Astrocyte of the cerebellum (primary cell): ENCODE results near the gene SHOX.
"Not testable (repeated sequence)": the region's sequence is repeated elsewhere in the genome, so short reads cannot be mapped to it uniquely, and the experiment has no call there.

Experiments used
- DNase-seq: peaks from one replicate; pipeline ENCODE4 v3.0.0-alpha.2; 2011; ENCODE audit warnings: low read depth
- H3K4me3 ChIP-seq: 2 replicates; pipeline ENCODE4 v1.5.1; 2011; ENCODE audit warnings: mild to moderate bottlenecking, low read depth, low read length, moderate library complexity
- CTCF ChIP-seq: IDR thresholded peaks from 2 replicates; pipeline ENCODE4 v1.5.1; 2012; ENCODE audit warnings: low read length, low read depth, moderate library complexity, mild to moderate bottlenecking; ENCODE audit errors: missing control alignments
- in situ Hi-C: cut with HindIII; loops from 2 replicates; pipeline ENCODE4 v1.10.0; 2017; ENCODE audit warnings: low sequenced_read_pairs

The SHOX gene

GRCh38 chrX:646796-647195, 16.2 kb downstream of the SHOX start:
- TF ChIP-seq CTCF, result no peak
- in situ Hi-C loops, result no loop called here
- no peak for DNase-seq
- H3K4me3 ChIP-seq, result no peak overlapping the region

- in situ Hi-C loops, result no loop called here
- no peak for TF ChIP-seq CTCF
- no peak for DNase-seq
- H3K4me3 ChIP-seq, result no peak overlapping the region
Measured at GRCh38 chrX:649166-649565, 18.6 kb downstream of the SHOX start.

- no peak for TF ChIP-seq CTCF
- in situ Hi-C loops, result loop anchor here (5.0 kb wide), 1 partner anchor 103 kb away; no protein-coding TSS in a partner anchor
- no peak for DNase-seq
- H3K4me3 ChIP-seq, result no peak overlapping the region
Measured at GRCh38 chrX:650324-650723, 19.7 kb downstream of the SHOX start.

GRCh38 chrX:650811-651210, 20.2 kb downstream of the SHOX start:
- no peak overlapping the region for H3K4me3 ChIP-seq
- in situ Hi-C loops, result loop anchor here (5.0 kb wide), 1 partner anchor 104 kb away; no protein-coding TSS in a partner anchor
- TF ChIP-seq CTCF, result no peak
- no peak for DNase-seq

GRCh38 chrX:651922-652321, 21.3 kb downstream of the SHOX start:
- not testable (repeated sequence) for DNase-seq, H3K4me3 ChIP-seq
- in situ Hi-C loops, result loop anchor here (5.0 kb wide), 1 partner anchor 105 kb away; no protein-coding TSS in a partner anchor

- DNase-seq, result no peak
- no peak for TF ChIP-seq CTCF
- in situ Hi-C loops, result loop anchor here (5.0 kb wide), 1 partner anchor 105 kb away; no protein-coding TSS in a partner anchor
- no peak overlapping the region for H3K4me3 ChIP-seq
Measured at GRCh38 chrX:652341-652741, 21.8 kb downstream of the SHOX start.

GRCh38 chrX:653306-653705, 22.7 kb downstream of the SHOX start:
- TF ChIP-seq CTCF, result no peak
- DNase-seq, result no peak
- no peak overlapping the region for H3K4me3 ChIP-seq
- in situ Hi-C loops, result loop anchor here (5.0 kb wide), 1 partner anchor 106 kb away; no protein-coding TSS in a partner anchor
